Nephron progenitor cell (in vitro differentiated cells): ENCODE data around the gene CHRNE.

ENCODE experiments used
- DNase-seq: peaks from one replicate; pipeline ENCODE4 v3.0.0; 2021
- H3K27ac Mint-ChIP-seq: 2 replicates; pipeline ENCODE4 v1.8.0; 2021; ENCODE audit warnings: mild to moderate bottlenecking, moderate library complexity, mixed read lengths
- H3K27me3 Mint-ChIP-seq: 2 replicates; pipeline ENCODE4 v1.8.0; 2021; ENCODE audit warnings: mild to moderate bottlenecking, low read depth, mixed read lengths; ENCODE audit not compliant: poor library complexity
- H3K36me3 Mint-ChIP-seq: 2 replicates; pipeline ENCODE4 v1.8.0; 2021; ENCODE audit warnings: low read depth, mixed read lengths
- H3K4me1 Mint-ChIP-seq: 2 replicates; pipeline ENCODE4 v1.8.0; 2021; ENCODE audit warnings: mixed read lengths
- H3K4me3 Mint-ChIP-seq: 2 replicates; pipeline ENCODE4 v1.8.0; 2021; ENCODE audit warnings: mild to moderate bottlenecking, moderate library complexity, mixed read lengths
- H3K9me3 Mint-ChIP-seq: 2 replicates; pipeline ENCODE4 v1.8.0; 2021; ENCODE audit warnings: mild to moderate bottlenecking, moderate library complexity, mixed read lengths
- TF ChIP-seq, protein P1 (sequence below): fragments of 200-600 bp; sonication (generic); IDR thresholded peaks from 2 replicates; pipeline ENCODE4 v1.5.0; 2021; ENCODE audit warnings: antibody characterized with exemption

The CHRNE gene

DNA sequence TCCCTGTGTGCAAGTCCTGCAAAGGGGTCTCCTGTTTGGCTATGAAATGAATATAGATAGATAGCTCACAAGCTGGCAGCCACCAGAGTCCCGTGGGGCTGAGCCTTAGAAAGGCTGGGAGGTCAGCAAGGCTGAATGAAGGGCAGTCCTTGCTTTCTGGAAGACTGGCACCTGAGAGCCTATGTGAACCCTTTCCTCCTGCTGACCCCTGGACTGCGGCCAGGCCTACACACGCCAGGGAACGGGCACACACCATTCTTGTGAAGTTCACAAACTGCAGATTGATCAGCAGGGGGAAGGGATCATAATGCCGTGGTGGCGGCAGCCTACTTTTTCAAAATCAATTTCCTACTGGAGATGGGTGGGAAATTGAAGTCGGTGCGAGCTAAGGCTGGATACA lies 4.5 kb downstream of the CHRNE start:
- Mint-ChIP-seq H3K9me3 (no peaks in the 10 kb centered on the region), H3K36me3 (peaks cover 35% of the 10 kb centered on the region), H3K27ac (peak overlapping the region; percentile 80), H3K4me1 (peaks cover 46% of the 10 kb centered on the region), H3K4me3 (peak overlapping the region; percentile 68), H3K27me3 (peaks cover 13% of the 10 kb centered on the region)
- no peak for DNase-seq
- TF ChIP-seq, protein P1, sequence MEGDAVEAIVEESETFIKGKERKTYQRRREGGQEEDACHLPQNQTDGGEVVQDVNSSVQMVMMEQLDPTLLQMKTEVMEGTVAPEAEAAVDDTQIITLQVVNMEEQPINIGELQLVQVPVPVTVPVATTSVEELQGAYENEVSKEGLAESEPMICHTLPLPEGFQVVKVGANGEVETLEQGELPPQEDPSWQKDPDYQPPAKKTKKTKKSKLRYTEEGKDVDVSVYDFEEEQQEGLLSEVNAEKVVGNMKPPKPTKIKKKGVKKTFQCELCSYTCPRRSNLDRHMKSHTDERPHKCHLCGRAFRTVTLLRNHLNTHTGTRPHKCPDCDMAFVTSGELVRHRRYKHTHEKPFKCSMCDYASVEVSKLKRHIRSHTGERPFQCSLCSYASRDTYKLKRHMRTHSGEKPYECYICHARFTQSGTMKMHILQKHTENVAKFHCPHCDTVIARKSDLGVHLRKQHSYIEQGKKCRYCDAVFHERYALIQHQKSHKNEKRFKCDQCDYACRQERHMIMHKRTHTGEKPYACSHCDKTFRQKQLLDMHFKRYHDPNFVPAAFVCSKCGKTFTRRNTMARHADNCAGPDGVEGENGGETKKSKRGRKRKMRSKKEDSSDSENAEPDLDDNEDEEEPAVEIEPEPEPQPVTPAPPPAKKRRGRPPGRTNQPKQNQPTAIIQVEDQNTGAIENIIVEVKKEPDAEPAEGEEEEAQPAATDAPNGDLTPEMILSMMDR = no peak

DNA sequence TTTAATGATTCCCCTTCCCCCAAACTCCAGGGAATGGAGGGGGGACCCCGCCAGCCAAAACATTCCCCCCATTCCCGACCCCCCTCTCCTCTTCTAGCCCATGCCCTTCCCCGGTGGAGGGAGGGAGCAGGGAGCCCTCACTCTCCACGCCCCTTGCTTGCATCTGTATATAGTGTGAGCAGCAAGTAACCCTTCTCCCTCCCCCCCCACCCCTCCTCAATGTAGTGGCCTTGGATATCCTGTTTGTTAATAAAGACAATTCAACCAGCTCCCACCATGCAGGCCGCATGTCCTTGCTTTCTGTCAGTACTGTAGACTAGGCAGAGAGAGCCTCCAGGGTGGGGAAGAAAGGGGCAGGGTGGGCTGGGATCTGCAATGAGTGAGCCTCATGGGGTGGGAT lies 5.1 kb downstream of the CHRNE start:
- H3K27me3 Mint-ChIP-seq = peaks cover 16% of the 10 kb centered on the region
- H3K27ac Mint-ChIP-seq = no peak overlapping the region
- no peak for DNase-seq
- TF ChIP-seq, protein P1 = no peak
- H3K4me1 Mint-ChIP-seq = peaks cover 46% of the 10 kb centered on the region
- peak overlapping the region; percentile 68 for H3K4me3 Mint-ChIP-seq
- H3K36me3 Mint-ChIP-seq = peaks cover 35% of the 10 kb centered on the region
- H3K9me3 Mint-ChIP-seq = no peaks in the 10 kb centered on the region

DNA sequence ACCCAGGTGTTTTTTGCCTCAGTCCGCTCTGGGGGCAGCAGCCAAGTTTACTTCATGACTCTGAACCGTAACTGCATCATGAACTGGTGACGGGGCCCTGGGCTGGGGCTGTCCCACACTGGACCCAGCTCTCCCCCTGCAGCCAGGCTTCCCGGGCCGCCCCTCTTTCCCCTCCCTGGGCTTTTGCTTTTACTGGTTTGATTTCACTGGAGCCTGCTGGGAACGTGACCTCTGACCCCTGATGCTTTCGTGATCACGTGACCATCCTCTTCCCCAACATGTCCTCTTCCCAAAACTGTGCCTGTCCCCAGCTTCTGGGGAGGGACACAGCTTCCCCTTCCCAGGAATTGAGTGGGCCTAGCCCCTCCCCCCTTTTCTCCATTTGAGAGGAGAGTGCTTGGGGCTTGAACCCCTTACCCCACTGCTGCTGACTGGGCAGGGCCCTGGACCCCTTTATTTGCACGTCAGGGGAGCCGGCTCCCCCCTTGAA lies 5.7 kb downstream of the CHRNE start:
- DNase-seq = no peak
- TF ChIP-seq, protein P1 = no peak

DNA sequence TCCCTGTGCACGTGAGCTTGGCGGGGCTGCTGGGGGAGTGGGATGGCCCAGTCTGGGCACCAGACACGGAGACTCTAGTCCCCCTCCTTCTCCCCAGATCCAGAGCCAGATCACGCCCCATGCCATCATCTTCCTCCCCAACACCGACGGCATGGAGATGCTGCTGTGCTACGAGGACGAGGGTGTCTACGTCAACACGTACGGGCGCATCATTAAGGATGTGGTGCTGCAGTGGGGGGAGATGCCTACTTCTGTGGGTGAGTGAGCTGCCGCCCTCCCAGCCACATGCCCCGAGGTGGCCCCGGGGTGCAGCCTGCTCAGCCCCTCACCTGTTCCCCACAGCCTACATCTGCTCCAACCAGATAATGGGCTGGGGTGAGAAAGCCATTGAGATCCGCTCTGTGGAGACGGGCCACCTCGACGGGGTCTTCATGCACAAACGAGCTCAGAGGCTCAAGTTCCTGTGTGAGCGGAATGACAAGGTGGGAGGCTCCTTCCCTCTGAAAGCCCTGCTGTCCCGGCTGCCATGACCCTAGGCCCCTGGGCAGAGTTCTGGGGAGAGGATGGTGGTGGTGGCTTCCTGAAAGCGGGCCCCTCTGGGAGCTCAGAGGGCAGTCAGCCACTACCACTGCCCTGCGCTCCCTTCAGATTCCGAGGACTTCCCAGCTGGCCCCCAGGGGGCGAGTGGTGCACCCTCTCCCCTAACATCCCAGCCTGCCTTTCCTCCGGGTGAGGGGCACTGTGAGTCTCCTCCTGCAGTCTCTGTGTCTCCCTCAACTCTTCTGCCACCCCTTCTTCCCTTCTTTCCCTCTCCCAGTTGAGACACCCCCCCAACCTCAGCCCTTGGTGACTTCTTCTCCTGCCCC lies 6.3 kb downstream of the CHRNE start:
- Mint-ChIP-seq H3K4me1 (peaks cover 48% of the 10 kb centered on the region), H3K36me3 (peaks cover 29% of the 10 kb centered on the region), H3K4me3 (no peak overlapping the region), H3K27me3 (peaks cover 11% of the 10 kb centered on the region), H3K27ac (peak overlapping the region; percentile 17), H3K9me3 (no peaks in the 10 kb centered on the region)
- no peak for DNase-seq
- TF ChIP-seq, protein P1 = no peak

More for the DNA sequence above, 5.7 kb downstream of the CHRNE start:
- H3K27me3 Mint-ChIP-seq = peaks cover 12% of the 10 kb centered on the region
- peaks cover 29% of the 10 kb centered on the region for H3K36me3 Mint-ChIP-seq
- no peak overlapping the region for H3K4me3 Mint-ChIP-seq
- H3K9me3 Mint-ChIP-seq = no peaks in the 10 kb centered on the region
- H3K27ac Mint-ChIP-seq = peak overlapping the region; percentile 17
- H3K4me1 Mint-ChIP-seq = peaks cover 46% of the 10 kb centered on the region

DNA sequence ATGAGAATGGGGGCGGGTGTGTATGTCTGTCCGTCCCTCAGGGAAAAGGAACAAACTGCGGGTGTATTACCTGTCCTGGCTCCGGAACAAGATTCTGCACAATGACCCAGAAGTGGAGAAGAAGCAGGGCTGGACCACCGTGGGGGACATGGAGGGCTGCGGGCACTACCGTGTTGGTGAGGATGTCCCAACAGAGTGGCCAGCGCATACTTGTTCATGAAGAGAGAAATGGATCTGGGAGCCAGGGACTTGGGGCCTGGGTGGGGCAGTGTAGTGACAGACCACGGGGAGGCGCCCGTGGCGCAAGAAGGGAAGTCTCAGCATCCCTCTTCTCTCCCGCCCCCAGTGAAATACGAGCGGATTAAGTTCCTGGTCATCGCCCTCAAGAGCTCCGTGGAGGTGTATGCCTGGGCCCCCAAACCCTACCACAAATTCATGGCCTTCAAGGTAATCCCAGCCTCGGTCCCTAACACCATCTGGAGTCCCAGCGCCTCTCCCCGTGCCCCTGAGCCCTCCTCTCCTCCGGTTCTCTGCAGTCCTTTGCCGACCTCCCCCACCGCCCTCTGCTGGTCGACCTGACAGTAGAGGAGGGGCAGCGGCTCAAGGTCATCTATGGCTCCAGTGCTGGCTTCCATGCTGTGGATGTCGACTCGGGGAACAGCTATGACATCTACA lies 7.1 kb downstream of the CHRNE start:
- DNase-seq = no peak
- H3K4me1 Mint-ChIP-seq = peaks cover 51% of the 10 kb centered on the region
- peaks cover 11% of the 10 kb centered on the region for H3K27me3 Mint-ChIP-seq
- H3K4me3 Mint-ChIP-seq = no peak overlapping the region
- peak overlapping the region; percentile 64 for H3K27ac Mint-ChIP-seq
- TF ChIP-seq, protein P1 = no peak
- H3K36me3 Mint-ChIP-seq = peaks cover 29% of the 10 kb centered on the region
- H3K9me3 Mint-ChIP-seq = no peaks in the 10 kb centered on the region
